CD4-positive, alpha-beta T cell treated with Interleukin-12 subunit alpha and Interleukin-12 subunit beta, for 1 hour (primary cell): ENCODE data around the gene VSIR.

Source experiments
- DNase-seq: peaks from one replicate; pipeline ENCODE4 v3.0.0-alpha.2; 2020

The VSIR gene

DNA sequence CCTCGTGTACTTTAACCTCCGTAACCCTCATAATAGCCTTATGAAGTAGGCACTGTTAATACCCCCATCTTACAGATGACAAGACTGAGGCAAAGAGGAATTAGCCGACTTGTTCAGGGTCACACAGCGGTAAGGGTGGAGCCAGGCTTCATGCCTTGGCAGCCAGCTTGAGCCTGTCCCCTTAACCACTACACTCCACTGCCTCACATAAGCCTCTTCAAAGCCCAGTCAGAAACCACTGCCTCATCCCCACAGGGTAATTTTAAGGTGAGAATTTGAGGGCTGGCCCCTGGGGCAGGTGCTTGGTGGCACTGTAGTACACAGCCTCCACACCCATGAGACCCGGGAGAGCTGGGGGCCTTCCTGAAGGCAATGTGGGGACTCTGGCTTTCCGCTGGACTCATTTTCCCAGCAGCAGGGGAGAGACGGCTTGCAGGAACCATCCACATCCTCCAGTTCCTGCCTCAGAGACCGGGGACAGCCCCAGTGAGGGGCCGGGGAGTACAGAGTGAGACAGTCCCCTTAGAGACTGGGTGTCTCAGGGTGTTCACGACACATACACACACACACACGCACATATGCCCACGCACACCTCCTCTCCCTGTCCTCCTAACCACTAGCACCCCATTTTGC, 46.1 kb downstream of the VSIR start:
- peak; percentile 67 for DNase-seq

DNA sequence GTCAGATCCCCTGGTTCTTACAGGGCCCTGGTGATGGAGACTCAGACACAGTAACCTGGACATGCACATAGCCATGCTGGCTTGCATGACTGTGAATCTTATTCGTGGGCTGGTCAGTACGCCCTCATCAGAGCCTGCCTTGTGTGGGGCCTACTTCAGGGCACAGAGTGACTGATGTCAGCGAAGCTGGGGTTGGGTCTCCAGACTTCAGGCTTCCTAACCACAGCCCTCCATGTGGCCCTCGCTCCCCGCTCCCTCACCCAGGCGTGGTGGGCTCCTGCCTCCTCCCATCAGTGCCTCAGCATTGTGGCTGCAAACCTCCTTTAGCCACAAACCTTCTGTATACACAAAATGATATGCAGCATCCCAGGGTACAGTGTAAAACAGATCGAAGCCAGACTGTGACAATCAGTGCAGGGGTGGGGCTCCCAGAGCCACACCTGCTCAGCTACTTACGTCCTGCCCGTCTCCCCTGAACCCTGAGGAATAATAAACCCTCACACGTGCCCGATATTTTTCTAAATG, 46.7 kb downstream of the VSIR start:
- peak; percentile 54 for DNase-seq

DNA sequence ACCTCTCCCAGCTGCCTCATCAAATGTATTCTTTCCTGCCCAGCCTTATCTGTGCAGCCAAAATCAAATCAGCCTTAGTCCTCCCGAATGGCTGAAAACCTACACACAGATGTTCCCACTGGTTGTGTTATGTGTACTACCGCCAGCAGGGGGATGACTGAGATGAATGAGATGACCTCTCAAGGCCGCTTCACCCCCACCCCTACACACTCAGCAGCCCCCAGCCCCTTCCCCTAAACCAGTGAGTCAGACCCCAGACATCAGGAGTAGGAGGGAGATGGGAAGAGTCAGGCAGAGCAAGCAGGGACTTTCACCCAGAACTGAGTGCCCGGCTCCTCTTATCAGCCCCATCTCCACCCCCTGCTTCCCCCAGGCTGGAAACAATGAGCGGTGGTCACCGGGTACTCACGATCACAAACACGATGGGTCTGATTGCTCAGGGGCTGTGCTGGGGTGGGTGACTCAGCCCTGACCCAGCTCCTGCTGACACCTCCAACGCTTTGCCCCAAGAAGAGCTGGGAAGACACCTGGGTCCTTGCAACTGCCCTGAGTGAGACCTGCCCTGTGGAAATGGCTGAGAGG, 47.2 kb downstream of the VSIR start:
- DNase-seq, result peak; percentile 58

DNA sequence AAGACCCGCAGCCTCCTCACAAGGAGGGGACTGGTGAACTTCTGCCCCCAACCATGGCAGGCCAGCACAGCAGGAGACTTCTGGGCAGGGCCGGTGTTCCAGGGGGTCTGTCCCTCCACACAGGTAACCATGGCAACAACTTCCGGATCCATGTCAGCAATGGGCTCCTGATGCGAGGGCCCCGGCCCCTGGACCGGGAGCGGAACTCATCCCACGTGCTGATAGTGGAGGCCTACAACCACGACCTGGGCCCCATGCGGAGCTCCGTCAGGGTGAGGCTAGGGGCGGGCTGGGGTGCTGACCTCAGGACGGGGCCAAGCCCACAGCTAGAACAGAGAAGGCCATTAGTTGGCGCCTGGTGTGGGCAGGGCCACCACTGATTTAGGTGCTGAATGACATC, 48.1 kb downstream of the VSIR start:
- DNase-seq, result no peak

DNA sequence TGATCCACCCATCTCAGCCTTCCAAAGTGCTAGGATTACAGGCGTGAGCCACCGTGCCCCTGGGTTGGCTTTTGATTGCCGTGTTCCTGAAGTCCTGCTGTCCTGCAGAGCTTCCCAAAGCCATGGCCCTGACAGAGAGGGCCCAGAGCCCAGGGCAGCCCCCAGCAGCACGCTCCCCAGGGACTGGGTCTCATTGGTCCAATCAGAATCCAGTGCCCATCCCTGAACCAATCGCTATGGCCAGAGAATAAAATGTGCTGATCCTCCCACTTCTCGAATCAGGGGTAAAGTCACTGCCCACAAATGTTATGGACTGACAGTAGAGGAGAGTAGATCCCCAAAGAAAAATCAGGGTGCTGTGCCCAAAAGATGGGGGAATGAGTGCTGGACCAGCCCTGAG, 48.8 kb downstream of the VSIR start:
- DNase-seq, result no peak

DNA sequence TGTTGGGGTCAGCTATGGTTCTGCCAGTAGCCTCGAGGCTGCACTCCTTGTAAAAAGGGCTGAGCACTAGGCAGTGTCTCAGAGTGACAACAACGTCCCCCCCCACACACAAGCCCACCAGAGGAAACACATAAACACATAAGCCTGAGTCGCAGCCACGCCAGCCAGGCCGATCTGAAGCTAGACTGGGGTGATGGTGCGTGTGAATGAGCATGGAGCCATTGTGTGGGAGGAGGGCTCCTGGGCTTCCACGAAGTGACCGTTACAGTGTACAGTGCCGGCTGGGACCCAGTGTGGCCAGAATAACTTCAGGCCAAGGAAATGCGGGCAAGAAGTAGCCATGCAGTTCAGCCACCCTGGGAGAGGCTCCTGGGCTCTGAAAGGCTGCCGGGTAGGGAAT, 50.0 kb downstream of the VSIR start:
- no peak for DNase-seq

DNA sequence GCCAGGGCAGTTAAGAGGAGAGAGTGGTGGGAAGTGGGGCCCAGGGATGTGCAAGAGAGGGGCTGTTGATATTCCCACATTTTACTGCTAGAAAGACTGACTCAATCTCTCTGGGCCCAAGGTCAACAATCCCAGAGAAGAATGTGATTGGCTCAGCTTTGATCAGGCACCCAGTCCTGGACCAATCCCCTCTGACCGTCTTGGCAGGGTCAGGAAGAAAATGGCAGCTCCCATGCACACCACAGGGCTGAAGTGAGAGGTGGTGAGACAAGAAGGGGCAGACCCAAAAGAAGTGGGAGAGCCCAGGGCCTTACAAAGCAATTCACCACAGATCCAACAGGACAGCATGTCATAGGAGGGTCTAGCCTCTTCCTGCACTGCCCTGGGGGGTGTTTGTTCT, 50.5 kb downstream of the VSIR start:
- DNase-seq, result no peak

DNA sequence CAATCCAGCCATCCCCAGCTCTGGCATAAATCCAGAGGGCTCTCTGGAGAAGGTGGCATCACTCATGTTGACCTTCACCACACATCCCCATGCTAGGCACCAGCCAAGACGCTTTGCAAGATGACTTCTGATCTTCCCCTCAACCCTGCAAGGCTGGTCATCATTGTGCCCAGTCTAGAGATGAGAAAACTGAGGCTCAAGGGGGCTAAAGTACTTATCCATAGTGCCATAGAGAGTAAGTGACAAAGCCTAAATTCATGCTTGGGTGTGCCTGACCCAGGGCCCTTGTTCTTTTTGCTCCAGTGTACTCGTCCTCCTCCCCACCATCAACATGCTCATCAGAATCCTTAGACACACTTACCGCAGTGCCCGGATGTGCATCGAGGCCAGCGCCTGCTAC, 52.0 kb downstream of the VSIR start:
- no peak for DNase-seq

DNA sequence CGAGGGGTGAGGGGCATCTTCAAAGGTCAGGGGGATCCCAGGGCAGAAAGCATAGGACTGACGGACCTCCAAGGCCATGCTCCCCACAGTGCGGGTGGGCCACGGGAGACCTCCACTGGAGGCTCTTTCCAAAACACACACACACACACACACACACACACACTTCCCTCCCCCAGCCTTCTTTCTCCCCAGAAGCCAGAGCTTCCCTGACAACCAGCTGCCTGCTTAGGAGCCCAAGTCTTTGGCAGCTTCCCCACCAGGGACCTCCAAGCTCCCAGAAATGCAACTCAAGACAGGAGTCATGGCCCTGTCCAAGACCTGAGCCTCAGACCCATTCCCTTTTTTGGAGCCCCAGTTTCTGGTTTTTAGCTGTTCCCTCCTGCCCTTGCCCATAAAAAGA, 53.0 kb downstream of the VSIR start:
- no peak for DNase-seq

DNA sequence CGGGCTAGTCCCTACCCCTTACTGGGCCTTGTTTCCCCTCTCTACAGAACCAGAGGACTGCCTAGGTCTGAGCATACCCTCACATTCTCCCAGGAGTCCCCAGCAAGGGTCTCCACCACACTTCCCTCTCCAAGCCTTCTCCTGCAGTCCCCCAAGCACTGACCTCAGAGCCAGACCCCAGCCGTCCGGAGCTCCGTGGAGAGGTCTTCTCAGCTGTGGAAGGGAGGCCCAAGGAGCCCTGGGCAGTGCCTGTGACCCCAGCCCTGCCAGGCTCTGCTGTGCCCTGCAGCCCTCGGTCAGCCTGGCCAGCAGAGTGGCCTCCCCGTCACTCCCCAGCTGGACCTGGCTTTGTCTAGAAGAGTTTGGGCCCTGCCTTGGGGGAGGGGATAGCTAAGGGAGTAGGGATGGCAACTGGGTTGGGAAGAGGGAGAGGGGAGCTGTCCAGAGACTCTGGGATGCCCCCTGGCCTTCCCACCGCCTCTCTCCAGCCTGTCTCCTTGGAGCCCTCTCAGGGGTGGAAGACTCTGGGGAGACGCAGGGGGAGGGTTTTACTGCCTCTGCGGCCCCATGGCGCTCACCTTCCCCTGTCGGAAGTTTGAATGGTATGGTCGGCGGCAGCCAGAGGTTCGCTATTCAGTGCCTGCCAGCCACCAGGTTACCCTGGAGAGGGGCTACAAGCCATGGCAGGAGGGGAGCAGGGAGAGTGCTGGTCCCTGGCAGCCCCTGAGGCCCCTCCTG, 53.7 kb downstream of the VSIR start, which contains the start of gene C10orf105:
Gene C10orf105, minus strand, starts transcription at position 315 of the 738 bp plus-strand sequence. CDS start 3,441 bp downstream, outside the sequence.
- DNase-seq, result no peak

DNA sequence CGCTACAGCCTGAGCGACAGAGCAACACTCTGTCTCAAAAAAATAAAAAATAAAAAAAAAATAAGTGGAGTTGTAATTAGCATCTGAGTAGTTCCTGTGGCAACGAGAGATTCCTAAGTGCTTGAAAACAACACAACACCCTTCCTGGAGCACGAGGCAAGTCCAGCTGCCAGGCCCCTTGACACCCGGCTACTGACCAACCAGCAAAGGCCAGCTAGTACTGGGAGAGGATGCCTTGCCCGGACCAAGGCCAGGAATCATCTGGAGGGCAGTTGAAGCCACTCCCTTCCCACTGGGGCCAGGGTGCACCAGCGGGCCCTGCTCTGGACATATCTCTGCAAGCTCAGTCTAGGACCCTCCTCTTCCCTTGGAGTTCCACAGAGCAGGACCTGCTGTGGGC, 54.3 kb downstream of the VSIR start:
- no peak for DNase-seq

DNA sequence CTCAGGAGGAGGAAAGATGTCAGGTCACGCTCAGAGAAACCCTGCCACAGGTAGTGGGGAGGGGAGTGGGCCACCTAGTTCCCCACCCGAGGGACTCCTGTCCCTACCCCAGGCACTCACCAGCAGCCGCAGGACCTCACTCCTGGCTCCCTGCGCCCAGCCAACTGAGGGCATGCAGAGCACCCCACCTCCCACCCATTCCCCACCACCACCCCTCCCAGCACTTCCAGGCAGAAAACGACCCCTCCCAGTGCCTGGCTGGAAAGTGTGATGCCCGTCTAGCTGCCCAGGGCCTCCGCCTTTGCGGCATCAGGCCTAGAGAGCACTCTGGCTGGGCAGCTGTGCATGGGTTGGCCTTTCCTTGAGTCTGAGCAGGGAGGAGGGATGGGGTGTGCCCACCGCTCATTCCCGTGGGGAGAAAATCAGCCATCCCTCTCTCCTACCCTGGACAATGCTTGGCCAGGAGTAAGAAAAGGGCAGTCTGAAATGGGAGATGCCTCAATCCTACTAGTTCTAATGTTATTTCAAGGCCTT, 55.1 kb downstream of the VSIR start:
- DNase-seq, result no peak

DNA sequence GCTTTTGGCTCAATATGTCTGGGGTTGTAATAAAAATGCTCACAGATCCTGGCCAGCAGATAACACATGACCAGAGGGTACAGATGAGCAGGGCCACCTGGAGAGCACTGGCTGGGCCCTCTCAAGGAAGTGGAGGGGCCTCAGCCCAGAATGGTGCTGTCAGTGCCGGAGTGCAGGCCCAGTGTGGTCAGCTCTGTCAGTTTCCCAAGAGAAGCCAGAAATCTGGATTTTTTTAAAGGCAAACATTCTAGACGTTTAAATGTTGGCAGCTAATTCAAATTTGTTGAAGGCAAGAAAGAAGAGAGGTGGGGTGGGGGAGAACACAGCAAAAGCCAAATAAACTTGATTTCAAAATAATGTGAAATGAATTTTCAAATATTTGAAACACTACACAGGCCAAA, 55.8 kb downstream of the VSIR start:
- DNase-seq, result no peak

DNA sequence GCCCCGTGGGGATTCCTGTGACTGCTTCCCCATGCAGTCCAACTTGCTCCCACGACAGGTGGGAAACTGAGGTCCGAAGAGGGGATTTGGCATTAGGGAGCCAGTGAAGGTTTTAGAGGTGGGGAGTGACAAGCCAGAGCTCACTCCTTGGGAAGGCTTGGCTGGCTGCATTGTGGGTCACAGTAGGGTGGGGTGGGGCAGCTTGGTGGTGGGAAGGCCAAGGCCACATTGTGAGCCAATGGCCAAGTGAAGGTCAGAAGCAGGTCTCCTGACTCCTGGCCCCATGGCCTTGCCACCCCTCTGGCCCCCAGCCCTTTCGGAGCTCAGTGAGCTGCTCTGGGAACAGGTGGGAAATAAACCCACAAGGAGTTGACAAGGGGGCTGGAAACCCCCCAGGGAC, 56.3 kb downstream of the VSIR start:
- DNase-seq, result no peak

DNA sequence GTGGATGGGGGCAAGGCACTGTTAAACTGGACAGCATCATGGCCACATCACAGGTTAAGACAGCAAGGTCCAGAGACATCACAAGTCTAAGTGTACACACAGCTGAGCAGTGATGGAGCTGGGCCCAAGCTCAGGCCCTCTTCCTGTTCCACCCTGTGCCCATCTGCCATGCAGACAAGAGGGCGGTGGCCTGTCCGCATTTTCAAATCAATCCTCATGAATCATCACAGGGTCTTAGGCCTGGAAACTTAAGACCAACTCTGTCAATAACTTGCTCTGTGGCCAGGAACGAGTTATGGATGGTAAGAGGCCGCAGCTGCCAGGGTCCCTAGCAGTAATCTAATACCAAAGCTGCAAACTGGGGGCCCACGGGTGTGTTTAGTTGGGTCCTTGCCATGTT, 56.9 kb downstream of the VSIR start:
- no peak for DNase-seq

DNA sequence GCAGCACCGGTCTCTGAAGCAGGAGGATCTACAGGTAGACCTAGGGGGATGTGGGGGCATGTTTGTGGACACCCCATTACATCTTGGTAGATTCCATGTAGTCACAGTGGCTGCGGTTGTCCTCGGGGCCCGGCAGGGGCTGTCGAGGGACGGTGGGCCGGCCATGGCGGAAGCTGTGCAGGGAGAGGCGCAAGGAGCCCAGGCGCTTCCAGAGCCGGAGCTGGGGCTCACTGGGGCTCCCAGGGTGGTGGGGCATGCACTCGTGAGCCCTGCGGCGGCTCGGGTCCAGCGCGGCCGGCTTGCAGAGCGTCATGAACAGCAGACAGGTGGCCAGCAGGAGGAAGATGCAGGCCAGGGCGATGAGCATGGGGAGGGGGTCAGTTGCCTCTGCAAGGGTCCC, 57.5 kb downstream of the VSIR start:
- DNase-seq, result no peak

DNA sequence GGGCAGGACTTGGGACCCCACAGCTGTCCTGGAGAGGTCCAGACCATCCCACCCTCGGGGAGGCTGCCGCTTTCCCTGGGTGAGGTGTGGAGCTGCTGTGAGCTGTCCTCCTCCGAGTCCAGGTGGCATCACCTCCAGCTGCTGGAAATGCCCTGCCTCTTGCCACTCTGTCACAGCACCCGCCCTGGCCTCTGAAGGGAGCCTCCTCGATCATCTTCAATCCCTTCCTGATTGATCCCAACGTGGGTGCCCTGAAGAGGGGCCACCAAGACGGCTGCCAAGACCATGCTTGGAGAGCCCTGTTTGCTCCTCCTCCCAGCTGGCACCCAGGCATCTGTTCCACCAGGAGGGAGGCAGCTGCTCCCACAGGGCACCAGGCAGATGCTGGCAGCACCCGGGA, 58.3 kb downstream of the VSIR start:
- DNase-seq, result no peak

DNA sequence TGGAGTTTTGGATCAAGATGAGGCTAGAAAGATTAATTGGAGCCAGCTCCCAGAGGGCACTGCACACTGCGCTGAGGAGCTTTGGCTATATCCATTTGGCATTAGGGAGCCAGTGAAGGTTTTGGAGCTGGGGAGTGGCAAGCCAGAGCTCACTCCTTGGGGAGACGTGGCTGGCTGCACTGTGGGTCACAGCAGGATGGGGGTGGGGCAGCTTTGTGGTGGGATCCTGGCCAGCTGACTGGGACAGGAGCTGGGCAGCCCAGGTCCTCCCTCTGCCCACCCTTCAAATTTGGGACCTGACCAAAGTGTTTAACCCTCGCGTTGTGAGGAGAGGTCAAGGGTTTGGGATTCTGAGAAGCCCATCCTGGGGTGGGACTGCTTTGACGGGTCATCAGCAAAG, 58.7 kb downstream of the VSIR start:
- DNase-seq, result no peak

DNA sequence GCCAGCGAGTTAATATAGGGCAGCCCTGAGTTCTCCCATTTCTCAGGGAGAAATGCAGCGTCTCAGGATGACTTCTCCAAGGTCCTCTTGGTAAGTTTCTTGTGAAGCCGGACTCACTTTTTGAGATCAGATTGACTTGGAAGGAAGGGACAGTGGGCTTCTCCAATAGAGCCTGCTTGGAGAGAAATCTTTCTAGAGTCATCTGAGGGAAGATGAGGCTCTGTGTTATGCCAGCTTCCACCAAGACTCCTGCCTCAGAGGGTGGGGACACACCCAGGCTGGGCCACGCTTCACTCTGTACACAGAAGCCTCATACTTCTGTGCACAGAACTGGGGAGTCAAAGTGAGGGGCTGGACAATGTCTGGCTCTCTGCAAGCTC, 59.3 kb downstream of the VSIR start:
- no peak for DNase-seq

DNA sequence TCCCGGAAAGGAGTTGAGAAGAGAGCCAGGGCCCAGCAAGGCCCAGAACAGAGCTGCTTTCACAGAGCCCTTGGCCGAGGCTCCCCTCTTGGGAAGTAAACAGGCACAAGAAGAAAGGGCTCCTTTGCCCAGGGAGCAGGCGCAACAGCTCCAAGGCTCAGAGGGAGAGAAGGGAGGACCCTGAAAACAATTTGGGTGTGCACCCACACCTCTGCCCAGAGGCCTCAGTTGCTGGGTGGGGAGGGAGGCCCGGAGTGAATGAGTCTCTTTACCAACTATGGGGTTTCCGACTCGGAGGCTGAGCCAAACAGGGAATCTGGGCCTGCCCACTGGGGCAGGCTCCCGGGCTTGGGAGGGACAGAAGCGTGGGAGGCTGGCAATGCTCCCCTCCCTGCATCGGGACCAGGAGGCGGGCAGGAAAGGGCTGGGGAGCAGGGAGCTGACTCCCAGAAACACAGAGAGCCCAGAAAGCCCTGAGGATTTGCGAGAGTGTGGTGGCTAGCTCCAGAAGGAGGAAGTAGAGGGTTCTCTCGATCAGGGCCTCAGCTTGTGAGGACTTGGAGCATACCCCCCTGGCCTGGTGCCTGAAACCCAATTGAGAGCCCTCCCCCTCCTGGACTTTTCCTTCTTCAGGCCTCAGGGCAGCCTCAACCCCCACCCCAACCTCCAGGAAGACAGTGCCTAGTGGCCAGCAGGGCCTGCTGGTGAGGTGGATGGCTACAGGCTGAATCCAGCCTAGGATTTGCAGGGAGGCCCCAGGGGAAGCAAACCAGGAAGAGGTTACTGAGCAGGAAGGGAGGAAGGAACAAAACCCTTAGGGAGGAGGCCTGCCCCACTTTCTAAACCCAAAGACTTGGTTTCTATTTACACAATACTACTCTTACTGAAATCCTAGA, 59.9 kb downstream of the VSIR start:
- DNase-seq, result peak; percentile 49

DNA sequence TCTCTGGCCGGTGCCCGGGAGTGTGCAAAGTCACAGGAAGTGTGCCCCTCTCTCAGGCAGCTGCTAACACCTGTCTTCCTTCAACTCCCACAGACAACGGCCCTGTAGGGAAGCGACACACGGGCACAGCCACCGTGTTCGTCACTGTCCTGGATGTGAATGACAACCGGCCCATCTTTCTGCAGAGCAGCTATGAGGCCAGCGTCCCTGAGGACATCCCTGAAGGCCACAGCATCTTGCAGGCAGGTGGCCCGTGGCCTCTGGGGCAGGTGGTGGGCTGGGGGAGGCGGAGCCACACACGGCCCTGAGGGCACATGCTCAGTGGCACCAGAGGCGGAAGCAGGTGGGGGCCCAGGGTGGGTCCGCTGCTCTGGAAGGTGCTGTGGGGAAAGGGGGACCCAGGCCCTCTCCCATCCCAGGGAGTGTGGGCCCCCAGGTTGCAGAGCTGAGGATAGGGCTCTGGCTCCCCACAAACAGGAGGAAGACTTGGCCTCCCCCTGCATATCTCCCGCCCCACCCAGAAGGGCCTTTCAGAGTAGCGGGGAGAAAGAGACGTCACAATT, 60.7 kb downstream of the VSIR start:
- DNase-seq, result peak; percentile 56

DNA sequence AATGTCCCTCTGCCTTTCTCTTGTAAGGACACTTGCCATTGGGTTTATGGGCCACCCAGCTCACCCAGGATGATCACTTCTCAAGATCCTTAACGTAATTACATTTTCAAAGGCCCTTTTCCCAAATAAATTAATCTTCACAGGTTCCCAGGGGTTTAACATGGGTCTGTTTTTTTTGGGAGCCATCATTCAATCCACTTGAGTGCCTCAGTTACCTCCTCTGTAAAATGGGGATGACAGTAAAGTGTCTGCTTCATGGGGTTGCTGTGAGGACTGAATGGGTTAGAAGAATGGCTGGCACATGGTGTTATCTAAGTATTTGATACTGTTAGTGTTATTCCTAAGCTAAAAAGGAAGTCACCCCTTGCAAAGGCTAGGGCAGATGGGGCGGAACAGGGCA, 61.1 kb downstream of the VSIR start:
- no peak for DNase-seq
